Inferior parietal cortex (tissue), 1 donor: ENCODE data around the gene EBP.

Source experiments
- DNase-seq: peaks from one replicate; pipeline ENCODE4 v3.0.0-alpha.2; 2016; ENCODE audit errors: extremely low spot score

Gene EBP

DNA sequence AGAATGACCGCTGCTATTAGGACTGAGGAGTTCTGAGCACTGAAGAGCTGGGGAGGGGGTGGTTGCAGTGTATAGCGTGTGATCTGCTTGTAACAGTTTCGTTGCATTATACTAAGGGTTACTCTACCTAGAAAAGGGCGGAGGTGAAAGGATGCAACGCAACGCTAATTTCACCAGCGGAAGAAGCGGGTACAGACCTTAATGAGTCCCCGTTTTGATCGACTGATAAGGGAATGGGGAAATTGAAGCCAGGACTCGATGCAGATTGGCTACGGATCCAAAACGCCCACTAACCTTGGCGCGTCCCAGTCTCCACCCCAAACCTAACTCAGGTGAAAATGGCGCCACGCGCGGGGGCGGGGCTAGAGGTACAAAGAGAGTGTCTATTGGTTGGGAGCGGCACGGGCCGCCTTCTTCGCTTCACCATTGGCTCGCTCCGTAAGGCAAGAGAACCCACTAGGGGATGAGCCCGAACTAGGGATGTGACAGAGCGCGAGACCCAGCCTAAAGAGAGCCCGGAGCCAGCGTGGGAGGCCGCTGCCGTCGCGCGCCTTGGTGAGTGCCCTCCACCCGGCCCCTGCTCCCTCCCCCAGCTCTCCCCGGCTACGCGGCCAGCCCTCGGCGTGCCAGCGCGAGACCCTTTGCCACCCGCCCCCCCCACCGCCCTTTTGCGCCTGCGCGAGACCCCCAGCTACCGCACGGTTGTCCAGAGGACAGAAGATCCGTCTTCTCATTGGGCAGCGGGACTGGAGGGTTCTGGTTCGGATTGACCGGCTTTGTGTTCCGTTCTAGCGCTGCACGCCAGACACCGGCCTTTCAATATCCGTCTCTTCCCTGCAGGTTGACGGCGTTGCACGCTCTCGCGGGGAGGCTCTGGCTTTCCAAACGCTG lies at the start of gene EBP:
Gene EBP (plus strand): TSS at position 456 of the 891 bp plus-strand sequence. CDS start 1,964 bp downstream, outside the sequence.
- DNase-seq = peak; percentile 87

DNA sequence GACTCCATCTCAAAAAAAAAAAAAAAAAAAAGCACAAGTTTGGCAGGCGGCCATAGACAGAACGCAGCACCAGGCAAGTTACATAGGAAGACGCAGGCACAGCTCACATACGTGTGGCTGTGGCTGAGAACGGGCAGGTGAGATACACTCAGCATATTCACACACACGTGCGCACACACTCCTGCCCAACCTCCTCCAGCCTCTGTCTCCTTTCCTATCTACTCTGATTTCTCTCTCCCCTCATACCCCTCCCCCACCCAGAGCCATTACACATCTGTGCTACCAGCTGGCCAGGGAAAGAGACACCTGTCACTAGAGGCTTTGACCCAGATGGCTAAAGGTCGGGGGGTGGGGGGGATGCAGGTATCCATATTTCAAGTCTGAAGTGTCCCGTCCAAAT lies 49.4 kb upstream of the EBP start:
- DNase-seq = no peak

DNA sequence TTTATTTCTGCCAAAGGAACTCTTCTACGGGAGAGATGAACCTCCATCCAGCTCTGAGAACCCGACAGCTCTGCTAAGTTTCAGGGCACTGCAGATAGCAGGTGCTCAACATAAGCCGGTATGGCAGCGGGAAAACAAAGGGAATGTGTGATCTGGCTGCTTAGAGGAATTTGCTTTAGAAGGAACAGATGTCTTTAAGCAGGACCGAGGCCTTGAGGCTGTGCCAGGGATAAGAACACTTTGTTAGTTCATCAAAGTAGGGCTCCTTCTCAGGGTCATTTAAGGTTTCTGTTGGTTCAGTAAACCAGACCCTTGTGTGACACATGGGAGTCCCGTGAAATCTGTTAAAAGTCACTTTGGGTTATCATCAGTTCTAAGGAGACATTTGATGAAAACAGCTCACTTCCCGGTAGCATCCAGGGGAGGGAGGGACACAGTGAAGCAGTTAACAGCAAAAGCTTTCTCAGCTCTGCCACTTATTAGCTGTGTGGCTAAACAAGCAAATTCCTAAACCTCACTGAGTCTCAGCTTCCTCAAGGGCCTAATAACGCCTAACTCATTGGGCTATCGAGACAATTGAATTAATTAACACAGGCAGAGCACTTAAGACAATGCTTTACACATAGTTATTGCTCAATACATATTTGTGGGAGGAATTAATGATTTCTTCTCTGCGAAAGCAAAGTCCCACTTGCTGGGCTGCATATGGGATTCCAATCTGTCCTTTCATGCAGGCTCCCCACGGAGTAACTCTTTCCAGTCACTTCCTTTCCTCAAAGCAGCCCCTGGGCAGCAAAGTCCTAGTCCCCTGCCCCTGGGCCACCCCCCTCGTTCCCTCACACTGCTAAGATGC lies 48.5 kb upstream of the EBP start:
- no peak for DNase-seq

DNA sequence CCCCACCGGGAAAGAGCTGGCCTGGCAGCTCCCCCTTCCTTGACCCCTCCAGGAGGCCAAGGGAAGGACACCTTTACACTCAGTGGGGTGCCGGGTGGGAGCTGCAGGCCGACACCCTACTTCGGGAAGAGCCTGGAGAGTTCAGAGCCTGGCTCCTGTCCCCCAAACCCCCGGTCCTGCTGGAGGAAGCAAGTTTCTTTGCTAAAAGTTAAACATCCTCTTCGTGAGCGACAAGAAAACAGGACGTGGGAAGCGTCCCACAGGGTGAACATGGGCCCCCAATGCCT lies 48.0 kb upstream of the EBP start:
- DNase-seq = no peak

DNA sequence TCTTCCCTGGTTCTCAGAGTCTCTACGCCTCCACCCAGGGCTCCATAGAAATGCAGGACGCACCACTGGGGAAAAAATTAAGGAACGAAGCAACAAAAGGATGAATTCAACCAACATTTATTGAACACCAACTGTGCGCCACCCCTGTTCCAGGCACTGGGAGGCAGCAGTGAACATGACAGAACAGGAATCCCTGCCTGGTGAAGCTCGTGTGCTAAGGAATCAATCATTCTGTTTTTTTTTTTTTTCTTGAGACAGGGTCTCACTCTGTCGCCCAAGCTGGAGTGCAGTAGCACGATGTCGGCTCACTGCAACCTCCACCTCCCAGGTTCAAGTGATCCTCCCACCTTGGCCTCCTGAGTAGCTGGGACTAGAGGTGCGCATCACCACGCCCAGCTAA lies 47.5 kb upstream of the EBP start:
- DNase-seq = no peak

DNA sequence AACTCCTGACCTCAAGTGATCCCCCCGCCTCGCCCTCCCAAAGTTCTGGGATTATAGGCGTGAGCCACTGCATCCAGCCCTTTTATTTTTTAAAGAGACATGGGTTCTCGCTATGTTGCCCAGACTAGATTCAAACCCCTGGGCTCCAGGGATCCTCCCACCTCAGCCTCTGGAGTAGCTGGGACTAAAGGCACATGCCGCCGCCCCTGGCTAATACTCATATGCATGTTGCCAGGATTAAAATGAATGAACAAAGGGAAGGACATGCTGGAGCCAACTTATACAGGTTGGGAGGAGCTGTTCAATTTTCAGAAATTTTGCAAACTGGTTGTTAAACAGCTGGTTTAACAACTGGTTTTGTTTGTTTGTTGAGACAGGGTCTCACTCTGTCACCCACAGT lies 47.0 kb upstream of the EBP start:
- DNase-seq = no peak

DNA sequence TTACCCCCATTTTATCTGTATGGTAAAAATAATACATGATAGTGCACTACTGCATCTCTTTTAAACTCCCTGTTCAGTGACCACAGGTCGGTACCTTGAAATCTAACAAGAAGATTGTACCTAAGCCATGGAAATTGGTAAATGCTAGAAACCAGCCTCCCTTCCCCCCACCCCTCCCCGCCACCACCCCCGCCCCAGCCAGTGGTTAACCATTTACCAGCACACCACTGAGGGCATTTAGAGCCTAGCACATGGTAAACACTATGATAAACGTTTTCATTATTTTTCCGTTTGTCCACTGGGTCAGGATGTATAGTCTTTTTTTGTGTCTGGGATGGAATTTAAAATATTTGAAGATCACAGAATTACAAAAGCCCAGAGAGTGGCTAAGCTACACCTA lies 46.3 kb upstream of the EBP start:
- DNase-seq = no peak

DNA sequence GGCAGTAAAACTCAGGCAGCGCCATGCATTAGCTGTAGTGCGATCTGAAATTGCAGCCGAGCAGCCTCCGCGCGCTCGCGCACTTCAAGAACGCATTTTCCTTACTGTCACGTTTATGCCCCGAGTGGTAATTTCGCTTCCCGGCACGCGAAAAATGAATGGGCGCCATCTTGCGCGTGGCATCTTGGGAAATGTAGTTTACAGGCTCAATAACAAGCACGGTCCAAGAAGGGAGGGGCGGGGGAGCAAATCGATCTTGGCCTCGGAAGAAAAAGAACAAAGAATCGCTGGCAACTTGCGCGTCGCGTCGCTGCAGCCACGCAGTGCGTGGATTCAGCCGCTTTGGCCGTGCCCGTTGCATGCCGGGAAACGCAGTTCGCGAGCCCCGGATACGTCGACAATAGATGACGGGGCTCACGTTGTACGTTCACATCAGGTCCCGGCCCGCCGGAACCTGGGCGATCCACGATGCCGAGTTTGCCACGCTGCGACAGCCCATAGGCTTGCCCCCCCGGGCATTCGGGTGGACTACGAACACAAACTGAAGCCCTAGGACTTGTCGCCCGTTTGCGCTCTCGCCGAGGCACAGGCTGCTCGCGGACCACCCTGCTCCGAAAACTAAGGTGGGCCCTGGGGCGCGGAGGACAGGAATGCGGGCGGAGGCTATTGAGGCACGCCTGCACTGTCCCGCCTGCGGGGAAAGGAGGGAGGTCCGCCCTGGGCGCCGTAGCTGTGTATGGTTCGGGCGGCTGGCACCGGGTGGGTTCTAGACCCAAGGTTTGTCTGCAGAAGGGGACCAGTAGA lies 45.6 kb upstream of the EBP start, which contains the start of gene FTSJ1:
Gene FTSJ1 (plus strand): TSS at position 426 of the 804 bp plus-strand sequence. CDS start 1,849 bp downstream, outside the sequence.
- DNase-seq = peak; percentile 87

DNA sequence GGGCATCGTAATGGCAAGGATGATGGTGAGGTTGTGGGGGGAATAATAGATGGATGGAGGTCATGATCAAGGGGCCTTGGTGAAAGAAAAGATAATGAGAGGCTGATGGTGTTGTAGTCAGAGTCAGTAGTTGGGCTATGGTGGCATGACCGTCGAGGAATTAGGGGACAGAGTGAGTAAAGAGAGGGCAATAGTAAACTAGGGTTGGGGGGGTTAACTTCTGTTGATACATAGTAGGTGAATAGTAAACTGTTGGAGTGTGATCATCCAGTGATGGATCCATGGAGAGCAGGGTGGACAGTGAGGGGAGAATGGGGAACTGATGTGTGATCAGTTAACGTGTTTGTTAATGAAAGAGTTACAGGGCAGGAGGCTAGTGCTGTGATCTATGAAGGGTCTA lies 44.7 kb upstream of the EBP start:
- no peak for DNase-seq

DNA sequence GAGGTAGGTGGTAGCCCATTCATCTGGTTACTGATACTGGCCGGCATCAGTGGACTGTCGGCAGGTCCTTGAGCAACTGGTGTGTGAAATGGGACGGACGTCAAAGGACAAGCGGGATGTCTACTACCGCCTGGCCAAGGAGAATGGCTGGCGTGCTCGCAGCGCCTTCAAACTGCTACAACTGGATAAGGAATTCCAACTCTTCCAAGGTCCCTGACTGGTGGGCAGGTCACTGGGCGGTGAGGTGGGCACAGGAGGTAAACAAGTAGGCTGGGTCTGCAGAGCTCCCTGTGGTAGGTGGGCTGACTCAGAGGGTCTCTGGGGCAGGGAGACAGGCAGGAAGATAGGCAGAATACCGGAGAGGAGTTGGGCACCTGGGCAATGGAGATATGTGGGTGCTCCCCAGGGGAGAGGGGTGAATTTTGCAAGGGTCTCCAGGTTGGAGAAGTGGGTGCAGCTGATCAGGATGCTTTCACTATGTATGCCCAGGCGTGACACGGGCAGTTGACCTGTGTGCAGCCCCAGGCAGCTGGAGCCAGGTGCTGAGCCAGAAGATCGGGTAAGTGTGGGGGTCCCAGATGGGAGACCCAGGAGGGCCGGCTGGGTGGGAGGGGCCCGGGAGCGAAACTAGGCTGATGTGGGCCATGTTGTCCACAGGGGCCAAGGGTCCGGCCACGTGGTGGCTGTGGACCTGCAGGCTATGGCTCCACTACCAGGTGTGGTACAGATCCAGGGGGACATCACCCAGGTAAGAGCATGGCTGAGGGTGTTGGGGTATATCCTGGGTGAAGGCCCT lies 43.5 kb upstream of the EBP start:
- no peak for DNase-seq

DNA sequence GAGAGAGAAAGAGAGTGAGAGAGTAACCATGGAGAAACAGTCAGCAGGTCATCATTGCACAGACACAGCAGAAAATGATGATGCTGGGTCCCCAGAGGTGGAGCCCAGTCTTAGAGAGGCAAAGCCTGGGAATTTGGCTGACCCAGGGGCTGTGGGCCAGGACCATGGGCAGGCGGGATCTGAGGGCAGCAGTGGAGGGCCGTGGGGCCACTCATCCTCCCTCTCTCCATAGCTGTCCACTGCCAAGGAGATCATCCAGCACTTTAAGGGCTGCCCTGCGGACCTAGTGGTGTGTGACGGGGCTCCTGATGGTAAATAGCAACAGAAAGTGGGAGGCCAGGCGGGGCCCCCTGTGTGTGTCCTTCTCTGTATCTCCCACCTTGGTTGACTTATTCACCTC lies 42.8 kb upstream of the EBP start:
- no peak for DNase-seq

DNA sequence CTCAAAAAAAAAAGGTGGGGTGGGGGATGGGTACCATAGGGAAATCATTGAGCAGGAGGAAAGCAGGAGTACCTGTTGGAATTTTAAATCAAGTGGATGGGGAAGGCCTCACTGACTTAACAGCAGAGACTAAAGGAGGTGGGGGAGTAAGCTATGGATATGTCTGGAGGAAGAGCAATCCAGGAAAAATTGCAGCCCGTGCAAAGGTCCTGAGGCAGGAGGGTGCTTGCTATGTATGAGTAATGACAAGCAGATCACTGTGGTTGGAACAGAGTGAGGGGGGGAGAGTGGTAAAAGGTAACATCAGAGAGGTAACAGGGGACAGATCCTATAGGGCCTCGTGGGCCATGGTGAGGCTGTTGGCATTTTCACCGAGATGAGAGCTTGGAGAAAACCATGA lies 41.5 kb upstream of the EBP start:
- DNase-seq = no peak

DNA sequence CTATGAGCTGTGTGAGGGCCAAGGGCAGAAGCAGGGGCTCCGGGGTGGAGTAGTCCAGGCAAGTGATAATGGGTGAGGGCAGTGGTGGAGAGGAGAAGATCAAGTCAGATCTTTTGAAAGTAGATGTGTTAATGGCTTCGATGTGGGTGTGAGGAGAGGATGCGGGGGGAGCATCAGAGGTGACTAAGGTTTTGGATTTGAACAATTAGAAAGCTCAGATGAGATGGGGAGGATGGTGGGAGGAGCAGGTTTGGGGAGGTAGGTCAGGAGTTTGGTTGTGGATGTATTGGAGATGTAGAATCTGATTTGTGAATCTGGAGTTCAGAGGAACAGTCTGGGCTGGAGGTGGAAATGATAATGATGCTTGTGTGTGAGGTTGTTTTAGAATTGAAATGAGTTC lies 41.0 kb upstream of the EBP start:
- no peak for DNase-seq

DNA sequence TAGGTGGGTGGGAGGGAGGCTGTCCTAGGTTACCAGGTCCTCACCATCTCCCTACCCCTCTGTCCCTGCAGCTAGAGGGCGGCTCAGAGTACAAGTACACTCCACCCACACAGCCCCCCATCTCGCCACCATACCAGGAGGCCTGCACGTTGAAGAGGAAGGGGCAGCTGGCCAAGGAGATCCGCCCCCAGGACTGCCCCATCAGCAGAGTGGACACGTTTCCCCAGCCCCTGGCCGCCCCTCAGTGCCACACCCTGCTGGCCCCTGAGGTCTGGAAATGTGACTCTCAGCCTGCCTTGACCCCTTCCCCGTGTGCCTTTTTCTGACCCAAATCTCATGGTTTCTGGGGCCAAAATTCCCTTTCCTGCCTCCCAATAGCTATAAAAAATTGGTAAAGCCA lies 39.1 kb upstream of the EBP start:
- DNase-seq = no peak

DNA sequence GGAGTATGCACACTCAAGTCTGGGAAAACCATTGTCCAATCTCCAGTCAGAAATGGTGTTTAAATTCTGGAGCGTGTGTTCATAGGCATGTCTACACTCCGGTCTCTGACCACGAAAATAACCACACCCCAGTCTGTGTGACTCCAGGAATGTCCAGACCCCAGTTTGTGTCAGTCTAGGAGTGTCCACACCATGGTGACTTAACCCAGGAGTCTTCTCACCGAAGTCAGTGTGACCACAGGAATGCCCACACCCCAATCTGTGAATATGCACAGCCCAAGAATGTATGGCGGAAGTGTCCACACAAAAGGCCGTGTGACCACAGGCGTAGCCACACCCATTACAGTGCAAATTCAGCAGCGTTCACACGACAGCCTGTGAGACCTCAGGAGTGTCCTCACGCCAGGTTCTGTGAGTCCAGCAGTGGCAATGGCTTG lies 34.2 kb upstream of the EBP start:
- no peak for DNase-seq

DNA sequence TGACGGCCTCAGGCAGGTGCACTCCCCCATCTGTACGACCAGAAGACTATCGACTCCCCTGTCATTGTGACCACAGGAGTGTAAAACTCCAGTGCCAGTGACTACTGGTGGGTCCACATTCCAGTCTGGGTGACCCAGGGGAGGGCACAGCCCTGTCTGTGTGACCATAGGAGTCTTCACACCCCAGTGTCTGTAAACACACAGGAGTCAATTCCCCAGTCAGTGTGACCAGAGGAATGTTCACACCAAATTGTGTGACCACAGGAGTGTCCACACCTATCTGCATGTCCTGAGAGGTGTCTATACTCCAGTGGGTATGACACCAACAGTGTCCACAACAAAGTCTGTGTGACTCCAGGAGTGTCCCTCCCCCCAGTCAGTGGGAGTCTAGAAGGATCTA lies 33.6 kb upstream of the EBP start:
- DNase-seq = no peak

DNA sequence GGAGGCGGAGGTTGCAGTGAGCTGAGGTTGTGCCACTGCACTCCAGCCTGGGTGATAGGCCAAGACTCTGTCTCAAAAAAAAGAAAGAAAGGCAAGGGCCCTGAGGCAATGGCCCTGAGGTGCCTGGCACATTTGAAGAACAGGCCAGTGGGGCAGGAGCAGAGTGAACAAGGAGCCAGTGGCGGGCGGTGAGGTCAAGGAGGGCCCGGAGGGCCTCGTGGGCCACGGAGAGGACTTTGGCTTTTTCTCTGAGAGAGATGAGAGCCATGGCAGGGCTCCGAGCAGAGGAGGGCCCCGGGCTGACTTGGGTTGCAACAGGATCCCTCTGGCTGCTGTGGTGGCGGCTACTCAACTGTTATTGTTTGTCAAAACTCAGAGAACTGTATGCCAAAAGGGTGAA lies 32.3 kb upstream of the EBP start:
- no peak for DNase-seq

DNA sequence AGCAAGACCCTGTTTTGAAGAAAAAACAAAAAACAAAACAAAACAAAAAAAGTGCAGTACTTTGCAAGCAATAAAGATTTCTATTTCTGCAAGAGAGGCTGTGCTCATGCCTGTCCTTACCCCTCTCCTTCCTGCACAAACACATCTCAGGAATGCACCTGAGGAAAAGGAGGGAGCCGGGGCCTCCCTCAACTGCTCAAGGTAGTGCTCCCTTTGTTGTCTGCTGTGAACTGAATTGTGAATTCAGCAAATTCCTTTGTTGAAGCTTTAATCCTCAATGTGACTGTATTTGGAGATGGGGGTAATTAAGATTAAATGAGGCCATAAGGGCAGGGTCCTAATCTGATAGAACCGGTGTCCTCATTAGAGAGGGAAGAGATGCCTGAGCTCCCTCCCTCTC lies 31.7 kb upstream of the EBP start:
- no peak for DNase-seq

DNA sequence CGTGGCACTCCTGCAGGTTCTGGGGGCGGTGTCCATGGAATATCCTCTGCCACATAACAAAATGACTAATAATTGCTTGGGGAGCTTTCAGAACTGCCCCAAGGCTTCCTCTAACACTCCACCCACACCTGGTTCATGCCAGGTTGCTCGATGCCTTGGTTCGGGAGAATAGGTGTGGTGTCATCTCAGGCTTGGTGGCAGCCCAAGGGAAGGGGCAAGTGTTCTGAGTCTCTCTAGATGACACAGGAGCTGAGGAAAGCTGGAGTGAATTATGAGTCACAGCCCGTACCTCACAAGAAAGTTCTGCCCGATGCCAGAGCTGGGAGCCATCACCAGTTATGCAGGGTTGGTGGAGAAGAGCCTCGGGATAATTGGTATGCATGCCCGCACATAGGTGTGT lies 30.9 kb upstream of the EBP start:
- DNase-seq = no peak

DNA sequence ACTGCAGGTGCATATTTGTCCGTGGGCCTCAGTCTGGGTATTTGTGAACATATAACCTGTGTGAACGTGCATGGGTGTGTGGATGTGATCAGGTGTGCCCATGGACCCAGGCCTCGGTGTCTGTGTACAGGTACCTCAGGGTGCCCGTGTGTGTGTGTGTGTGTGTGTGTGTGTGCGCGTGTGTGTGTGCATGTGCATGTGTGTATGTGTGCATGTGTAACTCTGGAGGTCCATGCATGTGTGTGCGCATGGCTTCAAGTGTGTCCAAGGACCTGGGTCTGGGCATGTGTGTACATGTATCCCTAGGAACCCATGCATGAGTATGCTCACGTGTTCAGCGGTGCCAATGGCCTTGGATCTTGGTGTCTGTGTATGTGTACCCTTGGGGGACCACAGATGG lies 29.8 kb upstream of the EBP start:
- DNase-seq = no peak

DNA sequence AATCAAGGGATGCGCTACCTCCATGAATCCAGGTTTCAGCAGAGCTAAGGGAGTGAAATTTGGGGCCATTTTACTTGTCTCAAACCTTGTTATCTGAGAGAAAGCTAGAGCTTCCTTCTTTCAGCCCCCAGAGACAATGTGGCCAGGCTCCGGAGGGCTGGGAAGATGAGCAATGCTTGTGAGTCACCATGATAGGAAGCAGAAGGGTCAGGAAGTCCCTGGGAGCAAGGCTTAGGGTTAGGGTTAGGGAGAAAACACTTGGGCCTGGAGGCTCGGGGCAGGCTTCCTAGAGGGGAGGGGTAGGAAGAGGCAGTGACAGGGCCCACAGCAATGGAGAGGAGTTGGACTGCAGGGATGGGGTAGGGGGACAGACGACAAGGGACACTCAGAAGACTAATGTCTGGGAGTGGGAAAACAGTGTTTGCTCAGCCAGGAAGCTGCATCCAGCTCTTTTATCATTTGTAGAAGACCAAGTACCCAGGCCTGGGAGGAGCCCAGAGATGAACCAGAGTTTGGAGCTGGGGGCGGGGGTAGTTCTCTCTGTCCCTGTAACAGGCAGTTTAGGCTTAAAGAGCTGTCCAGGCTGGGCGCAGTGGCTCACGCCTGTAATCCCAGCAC lies 29.2 kb upstream of the EBP start:
- no peak for DNase-seq
